ENCODE data around the gene THOC7. TPM values are rescaled to one million over a fixed set of nuclear protein-coding genes. Genes with fewer than 3 reads are reported as not detected.
A peak's percentile ranks its signal among the peaks of the same experiment; 100 is the strongest.

The THOC7 gene
- total and polyA plus RNA-seq, 7 donors: 61.0 to 102 (median 76.9) TPM

GRCh38 chr3:63872135-63872924 lies 8.7 kb upstream of the THOC7 start:
- DNase-seq: no peak
- Histone ChIP-seq H3K36me3 (ENCODE audit: insufficient read depth in 1 of 2, low read depth in 1 of 2) (no peaks in the 10 kb centered on the region), H3K4me3 (no peak overlapping the region), H3K9me3 (no peaks in the 10 kb centered on the region), H3K27me3 (ENCODE audit: insufficient read depth in 3 of 3, low read length in 2 of 3) (no peaks in the 10 kb centered on the region), H3K27ac (no peak overlapping the region), H3K4me1 (peaks cover 49% of the 10 kb centered on the region)
- intact Hi-C loops (cut with DNase I): no loop called here
- WGBS, 3 donors: 95 to 99% (median 96%) methylated on average over 2 of the region's 2 CpGs
- no peak for TF ChIP-seq CTCF (IDR thresholded peaks at IDR 0.05)
- ATAC-seq: peak in 3 of 4 donors; percentile 54 to 70 (median 63)

- H3K4me1 ChIP-seq: peaks cover 36% of the 10 kb centered on the region
- no peaks in the 10 kb centered on the region for H3K27me3 ChIP-seq (ENCODE audit: insufficient read depth in 3 of 3, low read length in 2 of 3)
- ATAC-seq (no peak), DNase-seq (no peak)
- no peak overlapping the region for H3K27ac ChIP-seq
- no peak for TF ChIP-seq CTCF (IDR thresholded peaks at IDR 0.05)
- intact Hi-C loops (cut with DNase I): no loop called here
- H3K9me3 ChIP-seq: no peaks in the 10 kb centered on the region
- peaks cover 0 to 8% of the 10 kb centered on the region in 2 donors for H3K36me3 ChIP-seq (ENCODE audit: insufficient read depth in 1 of 2, low read depth in 1 of 2)
- WGBS, 3 donors: 27 to 40% (median 37%) methylated on average over 2 of the region's 2 CpGs
- H3K4me3 ChIP-seq: no peak overlapping the region
Measured at GRCh38 chr3:63870615-63871005, 7.0 kb upstream of the THOC7 start.

GRCh38 chr3:63869940-63870614 lies 6.5 kb upstream of the THOC7 start:
- DNase-seq (no peak), ATAC-seq (no peak)
- H3K4me1 ChIP-seq: peaks cover 36% of the 10 kb centered on the region
- 69 to 81% (median 70%) methylated on average over 3 of the region's 3 CpGs for WGBS, 3 donors
- no peak overlapping the region for H3K27ac ChIP-seq
- TF ChIP-seq CTCF (IDR thresholded peaks at IDR 0.05): no peak
- H3K9me3 ChIP-seq: no peaks in the 10 kb centered on the region
- no peak overlapping the region for H3K4me3 ChIP-seq
- peaks cover 0 to 8% of the 10 kb centered on the region in 2 donors for H3K36me3 ChIP-seq (ENCODE audit: insufficient read depth in 1 of 2, low read depth in 1 of 2)
- H3K27me3 ChIP-seq (ENCODE audit: insufficient read depth in 3 of 3, low read length in 2 of 3): no peaks in the 10 kb centered on the region
- intact Hi-C loops (cut with DNase I): loop anchor here (5.0 to 10.0 kb wide), 2 partner anchors 37 to 125 kb away; no protein-coding TSS in a partner anchor

- no peak for TF ChIP-seq CTCF (IDR thresholded peaks at IDR 0.05)
- no peak overlapping the region for H3K27ac ChIP-seq
- WGBS, 3 donors: 90 to 93% (median 93%) methylated on average over 1 of the region's 1 CpG
- intact Hi-C loops (cut with DNase I): loop anchor here (5.0 to 10.0 kb wide), 2 partner anchors 40 to 128 kb away; no protein-coding TSS in a partner anchor
- ATAC-seq: no peak
- no peaks in the 10 kb centered on the region for H3K9me3 ChIP-seq
- H3K27me3 ChIP-seq (ENCODE audit: insufficient read depth in 3 of 3, low read length in 2 of 3): no peaks in the 10 kb centered on the region
- DNase-seq: no peak
- H3K4me1 ChIP-seq: peaks cover 29% of the 10 kb centered on the region
- H3K36me3 ChIP-seq (ENCODE audit: insufficient read depth in 1 of 2, low read depth in 1 of 2): peaks cover 0 to 8% of the 10 kb centered on the region in 2 donors
- H3K4me3 ChIP-seq: no peak overlapping the region
Measured at GRCh38 chr3:63867225-63867624, 3.6 kb upstream of the THOC7 start.
